Omental fat pad (tissue), 4 donors: ENCODE results near the gene APAF1. TPM values are rescaled to one million over a fixed set of nuclear protein-coding genes. Genes with fewer than 3 reads are reported as not detected.

Experiments
- ATAC-seq: fragments of 150-250 bp; one replicate; pipeline ENCODE4 v1.9.1; 2016; ENCODE audit warnings: mild to moderate bottlenecking, moderate library complexity; ENCODE audit not compliant: low FRiP score
- DNase-seq: peaks from one replicate; pipeline ENCODE4 v3.0.0-alpha.2; 2019; ENCODE audit warnings: low spot score
- small RNA-seq: library from RNA; depleted of rRNA; stranded (forward); fragments of <200 nt; gene quantifications from one replicate; pipeline ENCODE3, GENCODE V24; 2016
- total RNA-seq, 4 donors: library from RNA; depleted of rRNA; stranded (reverse); fragments of >200 nt; gene quantifications; one replicate each; pipeline ENCODE4 v1.1.0, GENCODE V29; 2016
- TF ChIP-seq, protein P1 (sequence below), 3 donors: fragments of 450-650 bp; IDR thresholded peaks; one replicate each; pipeline ENCODE4 v1.5.1; 2016 to 2017; ENCODE audit warnings: antibody characterized with exemption in 3 of 3, mild to moderate bottlenecking in 3 of 3, moderate library complexity in 2 of 3

Gene APAF1
- total RNA-seq, 4 donors from 2014 or later, result 8.4 to 24.3 (median 15.5) TPM

DNA sequence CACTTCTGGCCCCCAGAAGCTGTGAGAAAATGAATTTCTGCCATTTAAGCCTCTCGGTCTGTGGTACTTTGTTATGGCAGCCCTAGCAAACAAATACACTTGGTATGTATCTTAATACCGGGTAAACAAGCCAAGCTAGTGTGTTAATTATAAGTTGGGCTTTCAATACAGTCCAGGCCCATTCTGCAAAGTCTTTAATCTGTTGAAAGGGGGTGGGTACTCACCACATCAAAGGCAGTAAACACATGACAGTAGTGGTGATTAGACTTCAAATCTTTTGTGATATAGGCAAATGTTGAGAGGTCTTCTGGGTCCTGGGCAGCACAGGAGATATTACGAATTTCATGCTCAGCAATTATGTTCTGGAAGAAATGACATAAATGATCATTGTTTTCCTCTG is 127.7 kb downstream of the APAF1 start:
- TF ChIP-seq, protein P1, sequence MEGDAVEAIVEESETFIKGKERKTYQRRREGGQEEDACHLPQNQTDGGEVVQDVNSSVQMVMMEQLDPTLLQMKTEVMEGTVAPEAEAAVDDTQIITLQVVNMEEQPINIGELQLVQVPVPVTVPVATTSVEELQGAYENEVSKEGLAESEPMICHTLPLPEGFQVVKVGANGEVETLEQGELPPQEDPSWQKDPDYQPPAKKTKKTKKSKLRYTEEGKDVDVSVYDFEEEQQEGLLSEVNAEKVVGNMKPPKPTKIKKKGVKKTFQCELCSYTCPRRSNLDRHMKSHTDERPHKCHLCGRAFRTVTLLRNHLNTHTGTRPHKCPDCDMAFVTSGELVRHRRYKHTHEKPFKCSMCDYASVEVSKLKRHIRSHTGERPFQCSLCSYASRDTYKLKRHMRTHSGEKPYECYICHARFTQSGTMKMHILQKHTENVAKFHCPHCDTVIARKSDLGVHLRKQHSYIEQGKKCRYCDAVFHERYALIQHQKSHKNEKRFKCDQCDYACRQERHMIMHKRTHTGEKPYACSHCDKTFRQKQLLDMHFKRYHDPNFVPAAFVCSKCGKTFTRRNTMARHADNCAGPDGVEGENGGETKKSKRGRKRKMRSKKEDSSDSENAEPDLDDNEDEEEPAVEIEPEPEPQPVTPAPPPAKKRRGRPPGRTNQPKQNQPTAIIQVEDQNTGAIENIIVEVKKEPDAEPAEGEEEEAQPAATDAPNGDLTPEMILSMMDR (IDR thresholded peaks at IDR 0.05), result no peak
- DNase-seq (no peak), ATAC-seq (no peak)

DNA sequence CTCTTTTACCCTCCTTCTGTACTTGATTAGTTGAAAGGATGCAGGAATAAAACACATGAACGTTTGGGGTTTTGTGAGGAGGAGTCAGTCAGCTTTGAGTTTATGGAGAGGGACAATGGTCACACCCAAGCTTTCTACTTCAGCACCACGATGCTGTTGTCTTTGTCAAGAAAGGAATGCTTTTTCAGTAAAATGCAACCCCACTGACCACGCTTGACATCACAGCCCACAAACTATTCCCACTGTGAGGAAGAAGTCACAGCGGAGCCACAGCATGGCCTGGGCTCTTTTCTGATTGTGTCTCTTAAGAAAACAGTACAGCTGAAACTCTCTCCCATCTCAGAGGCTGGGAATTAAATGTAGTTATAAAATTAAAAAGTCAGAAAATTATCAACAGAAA is 135.2 kb downstream of the APAF1 start:
- DNase-seq, result no peak
- ATAC-seq, result no peak
- TF ChIP-seq, protein P1 (IDR thresholded peaks at IDR 0.05), result no peak

DNA sequence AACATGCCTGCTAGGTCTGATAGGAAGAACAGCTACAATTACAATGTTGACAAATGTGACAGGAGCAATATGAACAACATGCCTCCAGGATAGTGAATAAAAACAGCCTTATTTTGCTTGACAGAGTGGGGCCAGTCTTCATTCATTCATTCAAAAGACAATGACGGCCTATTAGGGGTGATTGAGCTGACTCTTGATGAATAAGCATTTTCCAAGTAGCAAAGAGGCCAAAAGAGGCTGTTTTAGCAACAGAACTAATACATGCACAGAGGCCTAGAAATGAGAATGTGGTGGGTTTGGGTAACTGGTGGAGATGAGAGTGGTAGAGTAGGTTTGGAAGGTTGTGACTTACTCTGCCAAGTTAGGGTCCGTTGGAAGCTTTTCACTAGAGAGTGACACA is 138.3 kb downstream of the APAF1 start:
- TF ChIP-seq, protein P1 (IDR thresholded peaks at IDR 0.05), result no peak
- ATAC-seq, result no peak
- DNase-seq, result no peak

Small RNA genes within 50 kb of the gene (small RNA-seq; reads per million reads assigned to genes)
- 11.6 reads per million, percentile 89 among the genes with 10 or more reads in this experiment for gene SNORA53

Other genes starting within 250 kb of the APAF1 start
- 10 to 100 TPM; 30.4 to 95.2 (median 33.5) TPM for gene TMPO, start 129.7 kb upstream of the APAF1 start, total RNA-seq
- gene SLC25A3, start 51.6 kb upstream of the APAF1 start, total RNA-seq, result 100 to 1,000 TPM; 323 to 486 (median 454) TPM
- gene IKBIP, start 502 bp upstream of the APAF1 start, total RNA-seq, result 10 to 100 TPM; 13.1 to 22.5 (median 18.0) TPM